ACC112 (cell line): ENCODE measurements around the gene RC3H1.
"Not testable (repeated sequence)": the region's sequence is repeated elsewhere in the genome, so short reads cannot be mapped to it uniquely, and the experiment has no call there.

Experiments
- H2AFZ ChIP-seq: fragments of 200-600 bp; sonication (generic); one replicate; pipeline ENCODE4 v1.6.0; 2017; ENCODE audit warnings: antibody characterized with exemption, low read length; ENCODE audit not compliant: unreplicated experiment
- H3K27ac ChIP-seq: fragments of 200-600 bp; sonication (generic); 2 replicates; pipeline ENCODE4 v1.5.1; 2014; ENCODE audit warnings: low read depth, mild to moderate bottlenecking, antibody characterized with exemption, low read length, moderate library complexity
- H3K27me3 ChIP-seq: fragments of 200-600 bp; sonication (generic); 2 replicates; pipeline ENCODE4 v1.6.1; 2014; ENCODE audit warnings: mild to moderate bottlenecking, antibody characterized with exemption, low read length, moderate library complexity, mixed read lengths; ENCODE audit not compliant: insufficient read depth
- H3K36me3 ChIP-seq: fragments of 200-600 bp; sonication (generic); 2 replicates; pipeline ENCODE4 v1.6.1; 2016; ENCODE audit warnings: mild to moderate bottlenecking, antibody characterized with exemption, low read length, moderate library complexity, mixed read lengths; ENCODE audit not compliant: insufficient read depth
- H3K4me1 ChIP-seq: fragments of 200-600 bp; sonication (generic); one replicate; pipeline ENCODE4 v1.6.1; 2016; ENCODE audit warnings: low read length, mixed read lengths; ENCODE audit not compliant: insufficient read depth, unreplicated experiment, control insufficient read depth
- H3K4me3 ChIP-seq: fragments of 200-600 bp; sonication (generic); 2 replicates; pipeline ENCODE4 v1.5.1; 2014; ENCODE audit warnings: mild to moderate bottlenecking, low read depth, low read length
- H3K79me2 ChIP-seq: fragments of 200-600 bp; sonication (generic); one replicate; pipeline ENCODE4 v1.6.0; 2016; ENCODE audit warnings: low read length; ENCODE audit not compliant: control insufficient read depth, unreplicated experiment, insufficient read depth

RC3H1 gene

GRCh38 chr1:174000371-174000770 is 21.8 kb downstream of the RC3H1 start:
- Histone ChIP-seq H3K27me3 (no peaks in the 10 kb centered on the region), H3K4me1 (peaks cover 6% of the 10 kb centered on the region), H2AFZ (no peak overlapping the region), H3K4me3 (no peak overlapping the region), H3K27ac (no peak overlapping the region), H3K79me2 (peaks cover 76% of the 10 kb centered on the region), H3K36me3 (no peaks in the 10 kb centered on the region; the same call in 1 of the 2 replicates)

- Histone ChIP-seq H2AFZ (no peak overlapping the region), H3K79me2 (peaks cover 72% of the 10 kb centered on the region), H3K36me3 (peaks cover under 1% of the 10 kb centered on the region; the same call in 1 of the 2 replicates), H3K27me3 (no peaks in the 10 kb centered on the region), H3K27ac (no peak overlapping the region), H3K4me3 (no peak overlapping the region), H3K4me1 (no peaks in the 10 kb centered on the region)
These were observed 24.4 kb downstream of the RC3H1 start for GRCh38 chr1:173997791-173998190.

- Histone ChIP-seq H3K27ac (no peak overlapping the region), H2AFZ (no peak overlapping the region), H3K4me3 (no peak overlapping the region), H3K4me1 (no peaks in the 10 kb centered on the region), H3K36me3 (peaks cover 4% of the 10 kb centered on the region; the same call in 1 of the 2 replicates), H3K27me3 (no peaks in the 10 kb centered on the region), H3K79me2 (peaks cover 70% of the 10 kb centered on the region)
These were observed 25.2 kb downstream of the RC3H1 start for GRCh38 chr1:173996995-173997394.

- Histone ChIP-seq H3K36me3 (peaks cover 9% of the 10 kb centered on the region), H3K27ac (no peak overlapping the region), H2AFZ (no peak overlapping the region), H3K4me1 (no peaks in the 10 kb centered on the region), H3K79me2 (peaks cover 59% of the 10 kb centered on the region), H3K27me3 (no peaks in the 10 kb centered on the region), H3K4me3 (no peak overlapping the region)
These were observed 26.7 kb downstream of the RC3H1 start for GRCh38 chr1:173995475-173995874.

- not testable (repeated sequence) for H3K27me3 ChIP-seq, H2AFZ ChIP-seq, H3K4me1 ChIP-seq, H3K27ac ChIP-seq, H3K4me3 ChIP-seq
- H3K79me2 ChIP-seq, result peaks cover 44% of the 10 kb centered on the region
- peaks cover 13% of the 10 kb centered on the region for H3K36me3 ChIP-seq
These were observed 28.2 kb downstream of the RC3H1 start for GRCh38 chr1:173993948-173994347.

- no peak overlapping the region for H2AFZ ChIP-seq
- no peaks in the 10 kb centered on the region for H3K4me1 ChIP-seq
- no peaks in the 10 kb centered on the region for H3K27me3 ChIP-seq
- no peak overlapping the region for H3K4me3 ChIP-seq
- no peak overlapping the region for H3K27ac ChIP-seq
- H3K36me3 ChIP-seq, result peaks cover 40% of the 10 kb centered on the region
- peaks cover 1% of the 10 kb centered on the region for H3K79me2 ChIP-seq
These were observed 34.1 kb downstream of the RC3H1 start for GRCh38 chr1:173988068-173988467.

- no peaks in the 10 kb centered on the region for H3K27me3 ChIP-seq
- peaks cover 36% of the 10 kb centered on the region for H3K36me3 ChIP-seq
- no peak overlapping the region for H3K27ac ChIP-seq
- H3K4me3 ChIP-seq, result no peak overlapping the region
- H2AFZ ChIP-seq, result no peak overlapping the region
- H3K79me2 ChIP-seq, result no peaks in the 10 kb centered on the region
- no peaks in the 10 kb centered on the region for H3K4me1 ChIP-seq
These were observed 35.2 kb downstream of the RC3H1 start for GRCh38 chr1:173986951-173987350.

GRCh38 chr1:173970252-173970651 is 51.9 kb downstream of the RC3H1 start:
- no peaks in the 10 kb centered on the region for H3K4me1 ChIP-seq
- no peaks in the 10 kb centered on the region for H3K27me3 ChIP-seq
- no peak overlapping the region for H3K27ac ChIP-seq
- H3K36me3 ChIP-seq, result peaks cover 20% of the 10 kb centered on the region
- H3K79me2 ChIP-seq, result no peaks in the 10 kb centered on the region
- H3K4me3 ChIP-seq, result no peak overlapping the region
- H2AFZ ChIP-seq, result no peak overlapping the region

GRCh38 chr1:173965896-173966295 is 56.3 kb downstream of the RC3H1 start:
- H3K4me3 ChIP-seq, H3K27me3 ChIP-seq, H3K79me2 ChIP-seq, H3K27ac ChIP-seq, H2AFZ ChIP-seq, H3K4me1 ChIP-seq: not testable (repeated sequence)
- peaks cover 31% of the 10 kb centered on the region for H3K36me3 ChIP-seq

GRCh38 chr1:173963477-173963876 is 58.7 kb downstream of the RC3H1 start:
- no peaks in the 10 kb centered on the region for H3K79me2 ChIP-seq
- no peaks in the 10 kb centered on the region for H3K4me1 ChIP-seq
- H3K27ac ChIP-seq, result no peak overlapping the region
- H3K27me3 ChIP-seq, result no peaks in the 10 kb centered on the region
- no peak overlapping the region for H3K4me3 ChIP-seq
- H3K36me3 ChIP-seq, result peaks cover 38% of the 10 kb centered on the region
- H2AFZ ChIP-seq, result no peak overlapping the region

- H3K27me3 ChIP-seq, result no peaks in the 10 kb centered on the region
- H3K4me3 ChIP-seq, result no peak overlapping the region
These were observed 61.5 kb downstream of the RC3H1 start for GRCh38 chr1:173960625-173961024.

More at GRCh38 chr1:173960625-173961024, 61.5 kb downstream of the RC3H1 start:
- Histone ChIP-seq H2AFZ (no peak overlapping the region), H3K36me3 (peaks cover 40% of the 10 kb centered on the region), H3K79me2 (no peaks in the 10 kb centered on the region), H3K4me1 (no peaks in the 10 kb centered on the region), H3K27ac (no peak overlapping the region)
